Activated CD8-positive, alpha-beta memory T cell treated with anti-CD3 and anti-CD28 coated beads for 36 hours (primary cell): ENCODE data around the gene SRSF4. TPM values are rescaled to one million over a fixed set of nuclear protein-coding genes. Genes with fewer than 3 reads are reported as not detected.
"Not testable (repeated sequence)": the region's sequence is repeated elsewhere in the genome, so short reads cannot be mapped to it uniquely, and the experiment has no call there.

Source experiments
- CTCF ChIA-PET: fragments of 350-600 bp; sonication (Branson Sonifier 250); formaldehyde crosslinking; loops from one replicate; lab custom pipeline; 2021; ENCODE audit warnings: antibody characterized with exemption; lab: Charles Lee
- POLR2A ChIA-PET: fragments of 350-600 bp; sonication (Branson Sonifier 250); formaldehyde crosslinking; loops from one replicate; lab custom pipeline; 2021; ENCODE audit warnings: antibody characterized with exemption; lab: Charles Lee
- total RNA-seq, 2 experiments: library from RNA; stranded (reverse); gene quantifications; one replicate each; pipeline ENCODE4 v1.2.3, GENCODE V29; 2021

The SRSF4 gene
- 100 to 1,000 TPM; 116 to 120 TPM for total RNA-seq

- POLR2A ChIA-PET = interaction anchor here (0.5 to 2.1 kb wide), 17 partner anchors 15 to 1577 kb away, joined by 3 to 8 read pairs (median 4); partner anchors contain the start of genes EPB41, LAPTM5, MECR and TMEM200B
- CTCF ChIA-PET = interaction anchor here (0.8 to 3.1 kb wide), 4 partner anchors 13 to 538 kb away, joined by 3 to 20 read pairs (median 3); no protein-coding TSS in a partner anchor
Measured at GRCh38 chr1:29181413-29182225, at the start of gene SRSF4. Gene SRSF4 (minus strand): TSS chr1:29181900. CDS start chr1:29181752, 148 bp downstream.

GRCh38 chr1:29230553-29231378 is 49.1 kb upstream of the SRSF4 start, which contains the start of gene MECR:
Gene MECR (minus strand): TSS chr1:29230934. CDS start chr1:29230906, 28 bp downstream.
- ChIA-PET CTCF (interaction anchor here (1.2 kb wide), 1 partner anchor 26 kb away, joined by 3 read pairs; no protein-coding TSS in a partner anchor), POLR2A (interaction anchor here (2.2 kb wide), 1 partner anchor 49 kb away, joined by 8 read pairs; the partner anchor contains the start of gene SRSF4)

GRCh38 chr1:29230204-29230552 is 48.5 kb upstream of the SRSF4 start:
- CTCF ChIA-PET = no interaction called here

GRCh38 chr1:29227511-29227910 is 45.8 kb upstream of the SRSF4 start:
- ChIA-PET POLR2A (no interaction called here), CTCF (interaction anchor here (1.2 kb wide), 2 partner anchors 13 to 25 kb away, joined by 3 to 4 read pairs; no protein-coding TSS in a partner anchor)

More at GRCh38 chr1:29230204-29230552, 48.5 kb upstream of the SRSF4 start:
- POLR2A ChIA-PET = interaction anchor here (2.2 kb wide), 1 partner anchor 49 kb away, joined by 8 read pairs; the partner anchor contains the start of gene SRSF4

GRCh38 chr1:29225361-29225760 is 43.7 kb upstream of the SRSF4 start:
- POLR2A ChIA-PET = no interaction called here
- CTCF ChIA-PET = no interaction called here

- CTCF ChIA-PET = no interaction called here
Measured at GRCh38 chr1:29224356-29224837, 42.7 kb upstream of the SRSF4 start.

GRCh38 chr1:29223521-29223920 is 41.8 kb upstream of the SRSF4 start:
- CTCF ChIA-PET = no interaction called here
- POLR2A ChIA-PET = no interaction called here

More at GRCh38 chr1:29224356-29224837, 42.7 kb upstream of the SRSF4 start:
- POLR2A ChIA-PET = no interaction called here

GRCh38 chr1:29222686-29223085 is 41.0 kb upstream of the SRSF4 start:
- CTCF ChIA-PET = no interaction called here

GRCh38 chr1:29222260-29222659 is 40.6 kb upstream of the SRSF4 start:
- CTCF ChIA-PET, POLR2A ChIA-PET: not testable (repeated sequence)

More at GRCh38 chr1:29222686-29223085, 41.0 kb upstream of the SRSF4 start:
- POLR2A ChIA-PET = no interaction called here

GRCh38 chr1:29221296-29221695 is 39.6 kb upstream of the SRSF4 start:
- POLR2A ChIA-PET = no interaction called here
- CTCF ChIA-PET = no interaction called here

- ChIA-PET POLR2A (no interaction called here), CTCF (interaction anchor here (1.4 kb wide), 1 partner anchor 16 kb away, joined by 3 read pairs; no protein-coding TSS in a partner anchor)
Measured at GRCh38 chr1:29218223-29218622, 36.5 kb upstream of the SRSF4 start.

GRCh38 chr1:29217633-29218032 is 35.9 kb upstream of the SRSF4 start:
- ChIA-PET POLR2A (no interaction called here), CTCF (no interaction called here)

GRCh38 chr1:29213055-29213454 is 31.4 kb upstream of the SRSF4 start:
- CTCF ChIA-PET = no interaction called here
- POLR2A ChIA-PET = no interaction called here

- CTCF ChIA-PET = no interaction called here
- POLR2A ChIA-PET = no interaction called here
Measured at GRCh38 chr1:29211086-29212030, 29.7 kb upstream of the SRSF4 start.

- ChIA-PET POLR2A (no interaction called here), CTCF (interaction anchor here (0.7 kb wide), 1 partner anchor 329 kb away, joined by 3 read pairs; no protein-coding TSS in a partner anchor)
Measured at GRCh38 chr1:29210278-29211085, 28.8 kb upstream of the SRSF4 start.

GRCh38 chr1:29209173-29209572 is 27.5 kb upstream of the SRSF4 start:
- ChIA-PET CTCF (interaction anchor here (0.6 kb wide), 1 partner anchor 36 kb away, joined by 3 read pairs; no protein-coding TSS in a partner anchor), POLR2A (no interaction called here)

GRCh38 chr1:29208442-29208841 is 26.7 kb upstream of the SRSF4 start:
- ChIA-PET CTCF (interaction anchor here (1.5 kb wide), 1 partner anchor 15 kb away, joined by 4 read pairs; no protein-coding TSS in a partner anchor), POLR2A (no interaction called here)
